ELF-1 (cell line): Measurements from ENCODE around the gene STH.

Experiments used
- DNase-seq: peaks from one replicate; pipeline ENCODE4 v3.0.0-alpha.2; 2016; ENCODE audit warnings: low read depth, low spot score

STH gene

GRCh38 chr17:46027048-46027975 lies 28.3 kb downstream of the STH start:
- no peak for DNase-seq

- DNase-seq = no peak
Measured at GRCh38 chr17:46027976-46028325, 28.9 kb downstream of the STH start.

- no peak for DNase-seq
Measured at GRCh38 chr17:46028374-46028773, 29.3 kb downstream of the STH start.

GRCh38 chr17:46028981-46029565 lies 30.0 kb downstream of the STH start:
- DNase-seq = no peak

GRCh38 chr17:46029627-46030026 lies 30.6 kb downstream of the STH start:
- no peak for DNase-seq

GRCh38 chr17:46030752-46031151 lies 31.7 kb downstream of the STH start:
- DNase-seq = no peak

GRCh38 chr17:46031440-46031839 lies 32.4 kb downstream of the STH start:
- no peak for DNase-seq

GRCh38 chr17:46031920-46032319 lies 32.9 kb downstream of the STH start:
- no peak for DNase-seq

- DNase-seq = no peak
Measured at GRCh38 chr17:46032909-46033308, 33.9 kb downstream of the STH start.

- DNase-seq = no peak
Measured at GRCh38 chr17:46033392-46033791, 34.3 kb downstream of the STH start.

GRCh38 chr17:46035112-46035818 lies 36.2 kb downstream of the STH start:
- DNase-seq = no peak

GRCh38 chr17:46036491-46036890 lies 37.4 kb downstream of the STH start:
- no peak for DNase-seq

- DNase-seq = no peak
Measured at GRCh38 chr17:46037722-46038255, 38.7 kb downstream of the STH start.

- DNase-seq = no peak
Measured at GRCh38 chr17:46038414-46038813, 39.4 kb downstream of the STH start.

GRCh38 chr17:46038937-46039336 lies 39.9 kb downstream of the STH start:
- DNase-seq = no peak

GRCh38 chr17:46039592-46040186 lies 40.6 kb downstream of the STH start:
- DNase-seq = no peak

- no peak for DNase-seq
Measured at GRCh38 chr17:46042246-46042645, 43.2 kb downstream of the STH start.

GRCh38 chr17:46042925-46043324 lies 43.9 kb downstream of the STH start:
- DNase-seq = no peak

GRCh38 chr17:46043606-46044005 lies 44.6 kb downstream of the STH start:
- no peak for DNase-seq

GRCh38 chr17:46044286-46044928 lies 45.4 kb downstream of the STH start:
- DNase-seq = peak; percentile 83

- no peak for DNase-seq
Measured at GRCh38 chr17:46044989-46045388, 45.9 kb downstream of the STH start.
